Muscle of back (tissue), 11 donors: Measurements from ENCODE around the gene LRP8. TPM values are rescaled to one million over a fixed set of nuclear protein-coding genes. Genes with fewer than 3 reads are reported as not detected.

Experiments used
- DNase-seq, 3 donors: peaks; one replicate each; pipeline versions ENCODE4 v3.0.0 to v3.0.0-alpha.2; 2013
- polyA plus RNA-seq, 10 donors: library from polyadenylated mRNA; unstranded; fragments of 120-200 nt; gene quantifications; one replicate each; pipeline ENCODE4 v1.2.1, GENCODE V29; 2013; ENCODE audit not compliant: insufficient read length in 10 of 10

The LRP8 gene
- polyA plus RNA-seq, 10 donors, result 3.5 to 9.1 (median 5.5) TPM

- DNase-seq, result no peak
Measured at GRCh38 chr1:53306168-53306567, 21.7 kb downstream of the LRP8 start.

DNA sequence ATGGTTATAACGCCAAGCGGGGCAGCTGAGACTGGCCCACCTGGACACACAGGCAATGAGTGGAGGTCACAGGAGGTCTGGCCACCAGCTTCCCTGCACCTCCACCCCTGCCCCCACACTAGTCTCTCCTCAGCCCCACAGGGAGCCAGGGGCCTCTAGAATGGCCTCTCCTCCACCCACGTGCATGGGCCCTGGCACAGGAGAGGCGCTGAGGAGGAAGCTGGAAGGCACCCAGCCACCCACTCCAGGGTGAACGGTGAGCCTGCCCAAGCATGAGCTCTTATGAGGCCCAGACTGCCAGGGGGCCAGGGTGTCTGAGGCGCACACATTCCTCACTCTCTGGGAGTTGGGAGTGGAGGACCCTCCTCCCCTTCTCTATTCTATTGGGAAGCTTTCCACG lies 22.2 kb downstream of the LRP8 start:
- DNase-seq, result no peak

DNA sequence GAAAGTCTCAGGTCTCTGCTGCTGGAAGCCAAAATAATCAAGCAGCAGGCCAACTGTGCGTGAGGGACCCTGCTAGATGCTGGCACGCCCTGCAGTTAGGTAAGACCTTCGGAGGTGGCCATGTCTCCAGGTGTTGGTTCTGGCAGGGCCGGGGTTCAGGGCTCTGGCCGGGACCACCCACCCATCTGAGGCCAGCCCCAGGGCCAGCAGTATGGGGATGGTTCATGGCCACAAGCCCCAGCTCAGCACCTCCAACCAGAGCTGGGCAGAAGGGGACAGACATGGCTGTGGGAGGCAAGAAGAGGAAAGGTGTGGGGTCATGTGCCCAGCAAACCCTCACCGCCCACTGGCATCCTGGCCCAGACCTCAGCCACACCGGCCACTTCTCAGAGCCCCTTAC lies 23.3 kb downstream of the LRP8 start:
- no peak for DNase-seq

DNA sequence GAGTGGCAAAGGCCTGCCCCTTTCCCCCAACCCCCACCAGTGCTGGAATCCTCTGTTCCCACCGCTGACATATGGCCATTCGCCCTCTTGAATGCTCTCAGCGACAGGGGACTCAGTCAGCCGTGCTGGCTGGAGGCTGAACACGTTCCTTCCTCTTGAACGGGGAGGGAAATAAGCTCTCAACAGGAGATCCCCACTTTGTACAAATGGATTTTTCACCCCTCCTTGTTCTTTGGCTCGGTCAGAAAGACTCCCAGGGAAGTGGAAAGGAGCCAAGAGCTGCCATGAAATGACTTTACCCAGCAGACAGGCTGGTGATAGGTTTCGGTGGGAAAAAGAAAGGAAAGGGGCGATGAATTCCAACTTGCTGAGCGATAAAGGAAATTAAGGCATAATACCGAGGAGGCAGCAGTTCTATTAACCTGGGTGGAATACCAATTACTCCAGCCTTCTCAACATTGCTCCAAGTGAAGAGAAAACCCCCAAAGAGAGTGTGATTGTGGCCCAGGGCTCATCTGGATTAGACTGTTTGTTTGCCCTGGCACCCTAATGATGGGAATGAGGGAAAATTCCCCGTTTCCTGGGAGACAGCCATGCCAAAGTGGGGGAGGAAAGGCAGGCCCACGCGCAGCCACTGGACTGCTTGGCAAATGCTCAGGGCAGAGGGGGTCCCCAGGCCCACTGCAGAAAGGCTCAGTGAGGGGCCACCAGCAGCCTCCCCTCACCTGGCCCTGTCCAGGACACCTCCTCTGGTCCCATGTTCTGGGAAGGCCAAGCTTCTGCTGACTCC lies 23.9 kb downstream of the LRP8 start:
- DNase-seq, result no peak

- no peak for DNase-seq
Measured at GRCh38 chr1:53303243-53303642, 24.6 kb downstream of the LRP8 start.

GRCh38 chr1:53299233-53299632 lies 28.6 kb downstream of the LRP8 start:
- peak in 1 of 3 donors; percentile 22 for DNase-seq

- no peak for DNase-seq
Measured at GRCh38 chr1:53298045-53298637, 29.7 kb downstream of the LRP8 start.

- DNase-seq, result no peak
Measured at GRCh38 chr1:53297195-53297594, 30.7 kb downstream of the LRP8 start.

GRCh38 chr1:53296117-53296749 lies 31.6 kb downstream of the LRP8 start:
- no peak for DNase-seq

- DNase-seq, result no peak
Measured at GRCh38 chr1:53295726-53296116, 32.1 kb downstream of the LRP8 start.

DNA sequence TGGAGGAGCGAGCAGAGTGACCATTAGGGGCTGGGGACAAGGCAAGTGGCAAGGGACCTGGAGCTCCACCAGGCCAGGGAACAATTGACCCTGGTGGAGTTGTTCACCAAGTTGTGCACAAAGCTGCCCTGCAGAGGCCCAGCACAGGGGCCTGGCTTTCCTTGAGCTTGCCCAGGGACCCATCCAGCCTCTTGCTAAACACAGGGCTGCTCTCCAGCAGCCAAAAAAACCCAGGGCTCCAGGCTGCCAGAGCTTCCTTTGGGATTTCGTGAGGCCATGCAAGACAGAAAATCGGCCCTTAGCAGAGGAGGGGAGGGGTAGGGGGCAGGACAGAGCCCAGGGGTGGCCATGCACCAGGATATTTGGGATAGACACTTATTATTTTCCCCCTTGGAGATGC lies 32.6 kb downstream of the LRP8 start:
- no peak for DNase-seq

GRCh38 chr1:53294567-53294966 lies 33.3 kb downstream of the LRP8 start:
- DNase-seq, result no peak

GRCh38 chr1:53294061-53294460 lies 33.8 kb downstream of the LRP8 start:
- DNase-seq, result no peak

DNA sequence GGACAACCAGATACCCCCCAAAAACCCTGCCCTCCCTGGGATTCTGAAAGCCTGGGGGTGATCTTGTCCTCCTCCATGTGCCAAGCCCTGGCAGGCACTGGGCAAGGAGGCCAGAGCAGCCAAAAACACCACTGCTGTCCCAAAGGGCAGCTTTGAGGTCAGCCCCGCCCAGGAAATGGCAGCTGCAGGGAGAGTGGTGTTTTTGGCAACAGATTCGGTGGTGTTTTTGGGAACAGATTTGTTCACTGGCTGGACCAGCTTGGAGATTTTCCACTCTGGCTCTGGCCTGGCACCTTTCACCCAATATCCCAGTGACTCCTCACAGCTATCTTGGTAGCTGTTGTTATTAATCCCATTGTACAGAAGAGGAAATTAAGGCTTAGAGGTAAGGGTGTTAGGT lies 34.7 kb downstream of the LRP8 start:
- DNase-seq, result no peak

DNA sequence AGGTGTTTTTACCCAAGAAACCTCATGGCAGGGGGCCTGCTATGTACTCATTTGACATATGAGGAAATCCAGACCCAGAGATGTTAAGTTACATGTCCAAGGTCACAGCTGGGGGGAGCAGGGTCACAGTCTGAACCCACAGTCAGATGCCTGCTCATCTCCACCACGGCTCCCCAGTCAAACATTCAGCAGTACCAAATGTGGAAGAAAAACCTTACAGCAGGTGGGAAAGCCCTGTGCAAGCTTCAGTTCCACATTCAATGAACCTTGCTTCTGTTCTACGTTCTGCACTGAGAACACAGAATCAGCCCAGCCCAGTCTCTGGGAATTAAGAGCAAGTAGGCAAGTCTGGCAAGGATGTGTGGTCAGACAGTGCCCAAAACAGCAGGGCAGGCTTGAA lies 35.2 kb downstream of the LRP8 start:
- no peak for DNase-seq

- no peak for DNase-seq
Measured at GRCh38 chr1:53291574-53291973, 36.3 kb downstream of the LRP8 start.

- DNase-seq, result no peak
Measured at GRCh38 chr1:53288790-53289429, 39.0 kb downstream of the LRP8 start.

GRCh38 chr1:53288002-53288789 lies 39.7 kb downstream of the LRP8 start:
- DNase-seq, result no peak

DNA sequence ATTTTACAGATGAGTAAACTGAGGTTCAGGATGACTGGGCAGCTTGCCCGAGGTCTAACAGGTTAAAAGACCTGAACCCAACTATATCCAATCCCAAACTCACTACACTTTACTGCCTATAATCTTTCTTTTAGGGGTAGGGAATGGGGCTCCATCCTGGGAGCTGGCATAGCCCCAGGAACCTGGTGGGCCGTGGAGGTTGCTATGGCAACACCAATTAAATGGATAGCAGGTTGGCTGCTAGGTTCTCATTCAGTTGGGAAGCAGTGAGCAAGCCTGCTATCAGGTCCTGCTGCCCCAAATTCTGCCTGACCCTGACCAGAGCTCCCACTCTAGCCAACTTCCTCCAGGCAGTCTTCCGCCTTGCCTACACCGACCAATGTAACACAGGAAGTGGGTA lies 40.9 kb downstream of the LRP8 start:
- DNase-seq, result no peak

DNA sequence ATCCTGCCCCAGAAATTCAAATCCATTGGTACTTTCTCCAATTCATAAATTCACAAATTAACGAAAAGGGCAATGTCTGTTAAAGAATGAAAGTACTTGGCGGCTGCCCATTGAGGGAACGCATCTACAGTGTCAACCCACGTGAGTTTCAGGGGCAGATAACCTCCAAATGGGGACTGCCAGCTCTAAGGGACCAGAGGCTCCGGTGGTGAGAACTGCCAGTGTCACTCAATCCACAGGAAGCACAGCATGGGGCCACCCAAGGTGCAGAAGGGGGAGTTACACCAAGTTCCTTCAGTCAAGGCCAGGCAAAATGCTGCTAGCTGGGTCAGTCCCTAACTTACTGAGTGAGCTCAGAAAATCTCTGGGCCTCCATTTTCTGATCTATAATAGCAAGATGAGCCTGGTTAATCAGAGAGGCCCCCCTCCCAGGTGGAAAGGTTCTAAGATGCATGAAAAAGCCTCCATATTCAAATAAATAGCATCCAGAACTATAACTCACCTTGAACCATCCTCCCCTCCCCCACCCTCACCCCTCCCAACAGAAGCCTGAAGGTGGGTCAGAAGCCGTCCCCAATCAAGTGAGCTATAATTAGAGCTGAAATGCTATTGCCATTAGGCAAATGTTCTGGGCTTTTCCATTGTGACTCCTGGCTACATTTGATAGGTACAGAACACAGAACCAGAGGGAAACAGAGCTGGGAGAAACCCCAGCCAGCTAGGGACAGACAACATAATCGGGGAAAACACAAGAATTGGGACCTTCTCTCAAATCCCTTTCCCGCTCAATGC lies 41.7 kb downstream of the LRP8 start:
- DNase-seq, result no peak

GRCh38 chr1:53285546-53285945 lies 42.3 kb downstream of the LRP8 start:
- no peak for DNase-seq
